GM10248 (cell line): ENCODE measurements around the gene NPPA.

Experiments
- CTCF ChIA-PET: fragments of 300-600 bp; sonication (Branson Sonifier 250); formaldehyde crosslinking; extraction: SDS; loops from one replicate; lab custom pipeline; 2021; ENCODE audit warnings: antibody characterized with exemption; lab: Yijun Ruan, JAX
- POLR2A ChIA-PET: fragments of 350-650 bp; sonication (Branson Sonifier 250); formaldehyde crosslinking; extraction: SDS; loops from one replicate; lab custom pipeline; 2020; ENCODE audit warnings: antibody characterized with exemption; lab: Yijun Ruan, JAX
- DNase-seq: peaks from one replicate; pipeline ENCODE4 v3.0.0; 2012; ENCODE audit errors: extremely low spot score
- TF ChIP-seq, protein P1 (sequence below): IDR thresholded peaks from 2 replicates; pipeline ENCODE4 v1.5.1; 2012; ENCODE audit warnings: mild to moderate bottlenecking, low read depth; ENCODE audit errors: extremely low read depth, missing control alignments, control extremely low read depth

NPPA gene

DNA sequence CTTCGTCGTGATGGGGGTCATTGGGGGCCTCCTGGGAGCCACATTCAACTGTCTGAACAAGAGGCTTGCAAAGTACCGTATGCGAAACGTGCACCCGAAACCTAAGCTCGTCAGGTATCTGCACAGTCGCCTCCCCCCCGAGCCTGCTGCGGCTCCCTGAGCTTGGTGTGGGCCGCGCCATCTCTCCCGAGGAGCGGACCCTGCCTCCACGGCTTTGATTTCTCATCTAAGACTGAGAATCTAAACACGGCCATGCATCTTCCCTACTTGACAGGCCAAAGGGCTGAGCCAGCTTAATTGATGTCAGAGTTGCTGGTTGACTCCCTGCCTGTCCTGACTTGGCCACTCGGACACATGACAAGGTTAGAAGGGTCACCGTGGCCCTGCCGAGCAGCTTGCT is 19.1 kb downstream of the NPPA start:
- TF ChIP-seq, protein P1, sequence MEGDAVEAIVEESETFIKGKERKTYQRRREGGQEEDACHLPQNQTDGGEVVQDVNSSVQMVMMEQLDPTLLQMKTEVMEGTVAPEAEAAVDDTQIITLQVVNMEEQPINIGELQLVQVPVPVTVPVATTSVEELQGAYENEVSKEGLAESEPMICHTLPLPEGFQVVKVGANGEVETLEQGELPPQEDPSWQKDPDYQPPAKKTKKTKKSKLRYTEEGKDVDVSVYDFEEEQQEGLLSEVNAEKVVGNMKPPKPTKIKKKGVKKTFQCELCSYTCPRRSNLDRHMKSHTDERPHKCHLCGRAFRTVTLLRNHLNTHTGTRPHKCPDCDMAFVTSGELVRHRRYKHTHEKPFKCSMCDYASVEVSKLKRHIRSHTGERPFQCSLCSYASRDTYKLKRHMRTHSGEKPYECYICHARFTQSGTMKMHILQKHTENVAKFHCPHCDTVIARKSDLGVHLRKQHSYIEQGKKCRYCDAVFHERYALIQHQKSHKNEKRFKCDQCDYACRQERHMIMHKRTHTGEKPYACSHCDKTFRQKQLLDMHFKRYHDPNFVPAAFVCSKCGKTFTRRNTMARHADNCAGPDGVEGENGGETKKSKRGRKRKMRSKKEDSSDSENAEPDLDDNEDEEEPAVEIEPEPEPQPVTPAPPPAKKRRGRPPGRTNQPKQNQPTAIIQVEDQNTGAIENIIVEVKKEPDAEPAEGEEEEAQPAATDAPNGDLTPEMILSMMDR = no peak
- ChIA-PET POLR2A (interaction anchor here (1.3 kb wide), 1 partner anchor 79 kb away, joined by 3 read pairs; no protein-coding TSS in a partner anchor), CTCF (interaction anchor here (1.1 kb wide), 1 partner anchor 65 kb away, joined by 3 read pairs; no protein-coding TSS in a partner anchor)
- no peak for DNase-seq

DNA sequence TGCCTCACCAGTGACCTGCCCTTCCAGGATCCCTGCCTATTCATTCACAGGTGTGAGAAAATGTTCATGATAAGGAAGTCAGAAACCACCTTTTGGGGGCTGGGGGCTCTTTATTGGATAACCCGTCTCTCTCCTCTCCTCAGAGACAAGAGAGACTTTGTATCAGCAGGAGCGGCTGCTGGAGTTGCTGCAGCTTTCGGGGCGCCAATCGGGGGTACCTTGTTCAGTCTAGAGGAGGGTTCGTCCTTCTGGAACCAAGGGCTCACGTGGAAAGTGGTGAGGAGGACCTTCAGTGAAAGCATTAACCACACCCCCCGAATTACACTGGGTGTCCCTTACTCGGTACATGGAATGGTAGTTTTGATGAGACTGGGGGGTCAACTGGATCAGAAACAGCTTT is 20.6 kb downstream of the NPPA start:
- TF ChIP-seq, protein P1 = no peak
- CTCF ChIA-PET = no interaction called here
- POLR2A ChIA-PET = no interaction called here
- no peak for DNase-seq

DNA sequence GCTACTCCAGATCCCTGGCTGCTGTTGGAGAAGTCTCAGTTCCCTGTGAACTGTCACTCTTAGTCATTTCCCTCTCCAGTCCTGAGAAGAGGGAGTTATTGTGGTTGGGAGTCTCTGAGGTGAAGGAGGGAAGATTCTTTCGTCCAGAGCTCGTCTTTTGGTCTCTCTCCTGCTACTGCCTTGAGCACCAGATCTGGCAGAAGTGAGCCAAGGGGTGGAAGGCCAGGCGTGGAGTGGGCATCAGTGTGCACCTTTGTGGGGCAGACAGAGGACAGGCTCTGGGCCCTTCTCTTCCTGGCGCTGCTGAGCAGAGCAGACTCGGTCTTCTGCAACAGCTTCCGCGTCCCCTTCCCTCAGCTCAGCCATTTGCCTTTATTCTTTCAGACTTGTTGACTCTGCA is 22.5 kb downstream of the NPPA start:
- ChIA-PET POLR2A (interaction anchor here (0.6 kb wide), 1 partner anchor 1999 kb away, joined by 4 read pairs; no protein-coding TSS in a partner anchor), CTCF (interaction anchor here (1.5 to 2.7 kb wide), 3 partner anchors 11 to 16 kb away, joined by 4 to 12 read pairs (median 5); no protein-coding TSS in a partner anchor)
- TF ChIP-seq, protein P1 = no peak
- DNase-seq = no peak

DNA sequence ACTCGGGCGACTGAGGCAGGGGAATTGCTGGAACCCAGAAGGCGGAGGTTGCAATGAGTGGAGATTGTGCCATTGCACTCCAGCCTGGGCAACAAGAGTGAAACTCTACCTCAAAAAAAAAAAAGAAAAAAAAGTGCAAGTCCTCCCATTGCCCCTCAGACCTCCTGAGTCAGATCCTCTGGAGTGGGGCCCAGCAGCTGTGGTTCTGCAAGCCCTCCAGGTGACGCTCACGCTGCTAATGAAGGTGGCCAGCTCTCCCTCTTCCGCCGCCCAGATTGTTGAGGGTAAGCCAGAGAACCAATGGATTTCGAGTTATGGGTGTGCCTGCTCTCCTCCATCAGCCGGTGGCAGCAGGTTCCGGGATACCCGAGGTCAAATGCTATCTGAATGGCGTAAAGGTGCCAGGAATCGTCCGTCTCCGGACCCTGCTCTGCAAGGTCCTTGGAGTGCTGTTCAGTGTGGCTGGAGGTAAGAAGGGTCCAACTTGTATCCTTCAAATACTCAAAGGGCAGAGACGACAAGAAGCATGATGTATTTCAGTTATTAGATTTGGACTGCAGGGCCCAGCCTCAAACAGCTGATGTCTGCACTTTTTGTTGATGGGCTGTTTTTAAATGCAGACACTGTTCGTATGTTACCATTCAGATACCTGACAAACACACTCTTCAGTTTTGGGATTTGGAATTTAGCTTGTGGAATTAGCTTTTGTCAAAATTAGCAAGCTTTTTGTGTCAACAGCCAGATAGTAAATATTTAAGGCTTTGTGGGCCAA is 24.0 kb downstream of the NPPA start:
- ChIA-PET CTCF (interaction anchor here (2.0 to 2.7 kb wide), 2 partner anchors 9 to 15 kb away, joined by 4 to 12 read pairs; no protein-coding TSS in a partner anchor), POLR2A (interaction anchor here (0.6 kb wide), 2 partner anchors 9 to 15 kb away, joined by 3 read pairs; no protein-coding TSS in a partner anchor)
- no peak for DNase-seq
- TF ChIP-seq, protein P1 = no peak

DNA sequence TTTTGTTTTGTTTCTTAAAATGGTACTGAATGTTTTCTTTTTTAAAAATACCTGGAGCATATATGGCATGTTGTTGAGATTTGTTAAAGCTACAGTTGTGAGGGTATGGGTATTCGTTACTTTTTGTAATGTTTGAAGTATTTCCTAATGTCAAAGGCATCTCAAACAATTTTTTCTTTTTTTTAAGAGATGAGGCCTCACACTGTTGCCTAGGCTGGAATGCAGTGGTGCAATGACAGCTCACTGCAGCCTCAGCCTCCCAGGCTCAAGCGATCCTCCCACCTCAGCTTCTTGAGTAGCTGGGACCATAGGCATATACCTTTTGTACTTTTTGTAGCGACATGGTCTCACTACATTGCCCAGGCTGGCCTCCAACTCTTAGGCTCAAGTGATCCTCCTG is 25.5 kb downstream of the NPPA start:
- TF ChIP-seq, protein P1 = no peak
- POLR2A ChIA-PET = no interaction called here
- DNase-seq = no peak
- CTCF ChIA-PET = no interaction called here

DNA sequence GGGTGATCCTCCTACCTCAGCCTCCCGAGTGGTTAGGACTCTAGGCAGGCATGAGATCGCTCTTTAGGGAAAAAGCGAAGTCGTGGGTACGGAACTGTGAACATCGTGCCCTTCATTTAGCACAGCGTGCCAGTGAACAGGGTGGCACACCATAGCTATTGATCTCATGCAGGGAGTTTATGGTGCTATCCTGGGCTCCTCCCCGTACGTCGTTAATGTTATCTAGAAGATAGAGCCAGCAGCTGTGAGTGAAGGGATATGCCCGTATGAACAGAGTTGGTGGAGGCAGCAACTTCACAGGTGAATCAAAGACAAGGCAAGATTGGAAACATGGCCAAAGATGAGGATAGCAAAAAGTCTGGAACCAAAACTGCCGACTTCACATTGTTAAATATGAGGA is 30.4 kb downstream of the NPPA start:
- no peak for DNase-seq
- TF ChIP-seq, protein P1 = no peak
- CTCF ChIA-PET = no interaction called here
- POLR2A ChIA-PET = no interaction called here
